WTC11 (cell line): Measurements from ENCODE around the gene NTSR1. TPM values are rescaled to one million over a fixed set of nuclear protein-coding genes. Genes with fewer than 3 reads are reported as not detected.

Experiments used
- ATAC-seq: fragments of 200-7000 bp; cut with Tn5 transposase; 2 replicates; pipeline ENCODE4 v1.10.0; 2021; ENCODE audit warnings: mild to moderate bottlenecking, moderate library complexity
- CTCF ChIA-PET: fragments of 300-600 bp; sonication (Branson Sonifier 250); formaldehyde crosslinking; loops from one replicate; lab custom pipeline; 2021; ENCODE audit warnings: antibody characterized with exemption; lab: Charles Lee
- POLR2A ChIA-PET: fragments of 350-600 bp; sonication (Branson Sonifier 250); formaldehyde crosslinking; loops from one replicate; lab custom pipeline; 2021; ENCODE audit warnings: antibody characterized with exemption; lab: Charles Lee
- DNase-seq: peaks from one replicate; pipeline ENCODE4 v3.0.0; 2021; ENCODE audit warnings: low spot score
- H3K27ac Mint-ChIP-seq: 2 replicates; pipeline ENCODE4 v1.8.0; 2021; ENCODE audit warnings: mixed read lengths
- H3K27me3 Mint-ChIP-seq: 2 replicates; pipeline ENCODE4 v1.8.0; 2021; ENCODE audit warnings: low read depth, mild to moderate bottlenecking, moderate library complexity, mixed read lengths
- H3K36me3 Mint-ChIP-seq: 2 replicates; pipeline ENCODE4 v1.8.0; 2021; ENCODE audit warnings: mixed read lengths
- H3K4me1 Mint-ChIP-seq: 2 replicates; pipeline ENCODE4 v1.8.0; 2022; ENCODE audit warnings: mixed read lengths
- H3K4me3 Mint-ChIP-seq: 2 replicates; pipeline ENCODE4 v1.8.0; 2021; ENCODE audit warnings: mild to moderate bottlenecking, moderate library complexity, mixed read lengths
- H3K9me3 Mint-ChIP-seq: 2 replicates; pipeline ENCODE4 v1.8.0; 2021; ENCODE audit warnings: mixed read lengths
- ARID4B ChIP-seq: sonication (generic); formaldehyde crosslinking; IDR thresholded peaks from 2 replicates; pipeline ENCODE4 v1.8.0; 2023; ENCODE audit warnings: missing genetic modification reagents, mild to moderate bottlenecking, borderline replicate concordance
- CBFB ChIP-seq: sonication (generic); formaldehyde crosslinking; IDR thresholded peaks from 2 replicates; pipeline ENCODE4 v1.8.1; 2022; ENCODE audit warnings: mild to moderate bottlenecking, low read depth, missing genetic modification reagents
- E2F4 ChIP-seq: sonication (generic); formaldehyde crosslinking; IDR thresholded peaks from 2 replicates; pipeline ENCODE4 v1.8.1; 2022; ENCODE audit warnings: low read depth, mild to moderate bottlenecking, moderate library complexity, missing genetic modification reagents, borderline replicate concordance
- ETV6 ChIP-seq: sonication (generic); formaldehyde crosslinking; IDR thresholded peaks from 2 replicates; pipeline ENCODE4 v1.8.1; 2022; ENCODE audit warnings: mild to moderate bottlenecking, missing genetic modification reagents
- GABPB1 ChIP-seq: sonication (generic); formaldehyde crosslinking; IDR thresholded peaks from 2 replicates; pipeline ENCODE4 v1.8.1; 2023; ENCODE audit warnings: mild to moderate bottlenecking, missing genetic modification reagents
- IRF2 ChIP-seq: sonication (generic); formaldehyde crosslinking; IDR thresholded peaks from 2 replicates; pipeline ENCODE4 v1.8.0; 2022; ENCODE audit warnings: low read depth, missing genetic modification reagents, borderline replicate concordance
- MAX ChIP-seq: sonication (generic); formaldehyde crosslinking; IDR thresholded peaks from 2 replicates; pipeline ENCODE4 v1.8.0; 2022; ENCODE audit warnings: mild to moderate bottlenecking, missing genetic modification reagents
- MXD4 ChIP-seq: fragments of 250-450 bp; sonication (Bioruptor Pico); IDR thresholded peaks from 2 replicates; pipeline ENCODE4 v1.8.0; 2021; ENCODE audit warnings: mild to moderate bottlenecking, moderate library complexity, borderline replicate concordance
- MYBL2 ChIP-seq: sonication (generic); formaldehyde crosslinking; IDR thresholded peaks from 2 replicates; pipeline ENCODE4 v1.8.1; 2023; ENCODE audit warnings: mild to moderate bottlenecking, moderate library complexity, missing genetic modification reagents
- SMAD3 ChIP-seq: sonication (generic); formaldehyde crosslinking; IDR thresholded peaks from 2 replicates; pipeline ENCODE4 v1.8.0; 2022; ENCODE audit warnings: missing genetic modification reagents, mild to moderate bottlenecking, borderline replicate concordance
- TEAD4 ChIP-seq: sonication (generic); formaldehyde crosslinking; IDR thresholded peaks from 2 replicates; pipeline ENCODE4 v1.8.0; 2022; ENCODE audit warnings: mild to moderate bottlenecking, missing genetic modification reagents
- ZNF232 ChIP-seq: sonication (generic); formaldehyde crosslinking; IDR thresholded peaks from 2 replicates; pipeline ENCODE4 v1.8.0; 2022; ENCODE audit warnings: mild to moderate bottlenecking, missing genetic modification reagents
- ZNF281 ChIP-seq: sonication (generic); formaldehyde crosslinking; IDR thresholded peaks from 2 replicates; pipeline ENCODE4 v1.8.0; 2023; ENCODE audit warnings: mild to moderate bottlenecking, missing genetic modification reagents
- ZNF416 ChIP-seq: fragments of 250-450 bp; sonication (Bioruptor Pico); IDR thresholded peaks from 2 replicates; pipeline ENCODE4 v1.9.0; 2021; ENCODE audit warnings: mild to moderate bottlenecking, inconsistent platforms
- ZNF671 ChIP-seq: fragments of 250-450 bp; sonication (Bioruptor Pico); IDR thresholded peaks from 2 replicates; pipeline ENCODE4 v1.8.0; 2021; ENCODE audit warnings: mild to moderate bottlenecking
- total RNA-seq: library from RNA; stranded (reverse); gene quantifications from 3 replicates; pipeline ENCODE4 v1.2.3, GENCODE V29; 2021
- TF ChIP-seq, protein P1 (sequence below): sonication (generic); formaldehyde crosslinking; IDR thresholded peaks from 2 replicates; pipeline ENCODE4 v1.8.0; 2022; ENCODE audit warnings: missing genetic modification reagents
- TF ChIP-seq, protein P2 (sequence below): fragments of 250-450 bp; sonication (Bioruptor Pico); IDR thresholded peaks from 2 replicates; pipeline ENCODE4 v1.9.0; 2021; ENCODE audit warnings: mild to moderate bottlenecking
- TF ChIP-seq, protein P3 (sequence below): fragments of 250-450 bp; sonication (Bioruptor Pico); IDR thresholded peaks from 2 replicates; pipeline ENCODE4 v1.9.0; 2021; ENCODE audit warnings: moderate library complexity, mild to moderate bottlenecking, inconsistent platforms, borderline replicate concordance

NTSR1 gene
- total RNA-seq, 1 experiment from 2014 or later = 0.63 TPM

GRCh38 chr20:62706857-62707256 lies 1.8 kb upstream of the NTSR1 start:
- Mint-ChIP-seq H3K36me3 (no peaks in the 10 kb centered on the region), H3K4me1 (0 out of 2 replicates have a peak, but pooled peaks cover 3% of the 10 kb centered on the region), H3K9me3 (no peaks in the 10 kb centered on the region), H3K4me3 (no peak overlapping the region), H3K27ac (no peak overlapping the region), H3K27me3 (peaks cover 34% of the 10 kb centered on the region)
- CTCF ChIA-PET = interaction anchor here (0.6 to 4.7 kb wide), 24 partner anchors 8 to 585 kb away, joined by 3 to 38 read pairs (median 6); partner anchors contain the start of genes COL9A3, MRGBP and SLCO4A1
- TF ChIP-seq ZNF232 (no peak), ARID4B (CRISPR knock-in tag) (no peak)
- TF ChIP-seq, protein P1, sequence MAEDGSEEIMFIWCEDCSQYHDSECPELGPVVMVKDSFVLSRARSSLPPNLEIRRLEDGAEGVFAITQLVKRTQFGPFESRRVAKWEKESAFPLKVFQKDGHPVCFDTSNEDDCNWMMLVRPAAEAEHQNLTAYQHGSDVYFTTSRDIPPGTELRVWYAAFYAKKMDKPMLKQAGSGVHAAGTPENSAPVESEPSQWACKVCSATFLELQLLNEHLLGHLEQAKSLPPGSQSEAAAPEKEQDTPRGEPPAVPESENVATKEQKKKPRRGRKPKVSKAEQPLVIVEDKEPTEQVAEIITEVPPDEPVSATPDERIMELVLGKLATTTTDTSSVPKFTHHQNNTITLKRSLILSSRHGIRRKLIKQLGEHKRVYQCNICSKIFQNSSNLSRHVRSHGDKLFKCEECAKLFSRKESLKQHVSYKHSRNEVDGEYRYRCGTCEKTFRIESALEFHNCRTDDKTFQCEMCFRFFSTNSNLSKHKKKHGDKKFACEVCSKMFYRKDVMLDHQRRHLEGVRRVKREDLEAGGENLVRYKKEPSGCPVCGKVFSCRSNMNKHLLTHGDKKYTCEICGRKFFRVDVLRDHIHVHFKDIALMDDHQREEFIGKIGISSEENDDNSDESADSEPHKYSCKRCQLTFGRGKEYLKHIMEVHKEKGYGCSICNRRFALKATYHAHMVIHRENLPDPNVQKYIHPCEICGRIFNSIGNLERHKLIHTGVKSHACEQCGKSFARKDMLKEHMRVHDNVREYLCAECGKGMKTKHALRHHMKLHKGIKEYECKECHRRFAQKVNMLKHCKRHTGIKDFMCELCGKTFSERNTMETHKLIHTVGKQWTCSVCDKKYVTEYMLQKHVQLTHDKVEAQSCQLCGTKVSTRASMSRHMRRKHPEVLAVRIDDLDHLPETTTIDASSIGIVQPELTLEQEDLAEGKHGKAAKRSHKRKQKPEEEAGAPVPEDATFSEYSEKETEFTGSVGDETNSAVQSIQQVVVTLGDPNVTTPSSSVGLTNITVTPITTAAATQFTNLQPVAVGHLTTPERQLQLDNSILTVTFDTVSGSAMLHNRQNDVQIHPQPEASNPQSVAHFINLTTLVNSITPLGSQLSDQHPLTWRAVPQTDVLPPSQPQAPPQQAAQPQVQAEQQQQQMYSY (CRISPR knock-in tag) = no peak
- TF ChIP-seq, protein P2, sequence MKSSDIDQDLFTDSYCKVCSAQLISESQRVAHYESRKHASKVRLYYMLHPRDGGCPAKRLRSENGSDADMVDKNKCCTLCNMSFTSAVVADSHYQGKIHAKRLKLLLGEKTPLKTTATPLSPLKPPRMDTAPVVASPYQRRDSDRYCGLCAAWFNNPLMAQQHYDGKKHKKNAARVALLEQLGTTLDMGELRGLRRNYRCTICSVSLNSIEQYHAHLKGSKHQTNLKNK (CRISPR knock-in tag) = no peak
- POLR2A ChIA-PET = no interaction called here
- ATAC-seq = no peak
- DNase-seq = no peak

DNA sequence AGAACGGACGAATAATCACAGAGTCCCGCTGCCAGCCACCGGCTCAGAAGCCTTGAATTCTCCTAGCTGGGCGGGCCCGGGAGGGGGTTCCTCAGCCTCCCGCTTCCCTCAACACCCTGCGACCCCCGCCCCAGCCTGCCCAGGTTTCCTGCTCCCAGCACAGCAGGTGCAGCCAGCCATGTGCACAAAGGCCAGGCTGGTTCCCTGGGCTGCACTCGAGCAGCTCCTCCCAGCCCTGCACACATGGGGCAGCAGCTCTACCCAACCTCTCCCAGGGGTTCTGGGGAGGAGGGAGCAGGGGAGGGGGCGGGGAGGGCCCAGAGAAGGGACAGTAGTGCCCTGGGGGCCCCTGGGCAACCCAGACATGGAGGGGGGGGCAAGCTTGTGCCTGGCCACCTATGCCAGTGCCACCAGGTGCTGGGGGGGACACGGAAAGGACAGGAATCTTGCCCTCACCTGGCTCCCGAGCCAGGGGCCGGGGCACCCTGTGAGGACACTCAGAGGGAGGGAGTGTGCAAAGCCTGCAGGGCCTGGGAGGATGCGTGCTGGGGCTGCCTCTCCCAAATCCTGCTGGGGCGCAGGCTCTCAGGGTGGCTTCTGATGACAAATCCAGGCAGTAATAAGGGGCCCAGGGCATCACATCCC lies 1.2 kb upstream of the NTSR1 start:
- Mint-ChIP-seq H3K9me3 (no peaks in the 10 kb centered on the region), H3K27ac (no peak overlapping the region), H3K4me1 (0 out of 2 replicates have a peak, but pooled peaks cover 3% of the 10 kb centered on the region), H3K36me3 (no peaks in the 10 kb centered on the region), H3K27me3 (peaks cover 35% of the 10 kb centered on the region), H3K4me3 (peak overlapping the region; percentile 77; the same call in 1 of the 2 replicates)
- CTCF ChIA-PET = interaction anchor here (0.6 to 4.7 kb wide), 34 partner anchors 9 to 663 kb away, joined by 3 to 38 read pairs (median 5); partner anchors contain the start of genes COL9A3, MRGBP and SLCO4A1
- DNase-seq (no peak), ATAC-seq (no peak)
- POLR2A ChIA-PET = no interaction called here
- TF ChIP-seq MXD4 = no peak
- no peak for TF ChIP-seq SMAD3
- TF ChIP-seq ZNF281 (CRISPR knock-in tag) = no peak
- TF ChIP-seq ZNF416 (CRISPR knock-in tag) = no peak
- TF ChIP-seq GABPB1 (CRISPR knock-in tag) = no peak
- TF ChIP-seq ZNF671 (CRISPR knock-in tag) = no peak
- TF ChIP-seq MAX (CRISPR knock-in tag) = no peak
- TF ChIP-seq, protein P3, sequence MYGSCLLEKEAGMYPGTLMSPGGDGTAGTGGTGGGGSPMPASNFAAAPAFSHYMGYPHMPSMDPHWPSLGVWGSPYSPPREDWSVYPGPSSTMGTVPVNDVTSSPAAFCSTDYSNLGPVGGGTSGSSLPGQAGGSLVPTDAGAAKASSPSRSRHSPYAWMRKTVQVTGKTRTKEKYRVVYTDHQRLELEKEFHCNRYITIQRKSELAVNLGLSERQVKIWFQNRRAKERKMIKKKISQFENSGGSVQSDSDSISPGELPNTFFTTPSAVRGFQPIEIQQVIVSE (CRISPR knock-in tag) = no peak
- no peak for TF ChIP-seq MYBL2
- TF ChIP-seq CBFB (CRISPR knock-in tag) = no peak
- no peak for TF ChIP-seq TEAD4 (CRISPR knock-in tag)
- no peak for TF ChIP-seq E2F4 (CRISPR knock-in tag)
- TF ChIP-seq IRF2 = no peak
- no peak for TF ChIP-seq ETV6 (CRISPR knock-in tag)
